Prostate gland (tissue), 2 donors: Measurements from ENCODE around the gene SOX1.

ENCODE experiments used
- POLR2A ChIP-seq: fragments of 450-650 bp; IDR thresholded peaks from one replicate; pipeline ENCODE4 v1.6.1; 2016; ENCODE audit warnings: antibody characterized with exemption, mild to moderate bottlenecking
- TF ChIP-seq, protein P1 (sequence below), 4 experiments: fragments of 200-600 bp in 2 of 4; fragments of 450-650 bp in 2 of 4; sonication (generic) in 2 of 4; IDR thresholded peaks; 1 replicate in 3 of 4; 2 replicates in 1 of 4; pipeline ENCODE4 v1.5.1; 2016 to 2019; ENCODE audit warnings: antibody characterized with exemption in 4 of 4, mild to moderate bottlenecking in 2 of 4, moderate library complexity in 2 of 4

DNA sequence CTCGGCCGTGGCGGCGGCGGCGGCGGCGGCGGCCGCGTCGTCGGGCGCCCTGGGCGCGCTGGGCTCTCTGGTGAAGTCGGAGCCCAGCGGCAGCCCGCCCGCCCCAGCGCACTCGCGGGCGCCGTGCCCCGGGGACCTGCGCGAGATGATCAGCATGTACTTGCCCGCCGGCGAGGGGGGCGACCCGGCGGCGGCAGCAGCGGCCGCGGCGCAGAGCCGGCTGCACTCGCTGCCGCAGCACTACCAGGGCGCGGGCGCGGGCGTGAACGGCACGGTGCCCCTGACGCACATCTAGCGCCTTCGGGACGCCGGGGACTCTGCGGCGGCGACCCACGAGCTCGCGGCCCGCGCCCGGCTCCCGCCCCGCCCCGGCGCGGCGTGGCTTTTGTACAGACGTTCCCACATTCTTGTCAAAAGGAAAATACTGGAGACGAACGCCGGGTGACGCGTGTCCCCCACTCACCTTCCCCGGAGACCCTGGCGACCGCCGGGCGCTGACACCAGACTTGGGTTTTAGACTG, 1.7 kb downstream of the SOX1 start:
- no peak for TF ChIP-seq POLR2A
- TF ChIP-seq, protein P1, sequence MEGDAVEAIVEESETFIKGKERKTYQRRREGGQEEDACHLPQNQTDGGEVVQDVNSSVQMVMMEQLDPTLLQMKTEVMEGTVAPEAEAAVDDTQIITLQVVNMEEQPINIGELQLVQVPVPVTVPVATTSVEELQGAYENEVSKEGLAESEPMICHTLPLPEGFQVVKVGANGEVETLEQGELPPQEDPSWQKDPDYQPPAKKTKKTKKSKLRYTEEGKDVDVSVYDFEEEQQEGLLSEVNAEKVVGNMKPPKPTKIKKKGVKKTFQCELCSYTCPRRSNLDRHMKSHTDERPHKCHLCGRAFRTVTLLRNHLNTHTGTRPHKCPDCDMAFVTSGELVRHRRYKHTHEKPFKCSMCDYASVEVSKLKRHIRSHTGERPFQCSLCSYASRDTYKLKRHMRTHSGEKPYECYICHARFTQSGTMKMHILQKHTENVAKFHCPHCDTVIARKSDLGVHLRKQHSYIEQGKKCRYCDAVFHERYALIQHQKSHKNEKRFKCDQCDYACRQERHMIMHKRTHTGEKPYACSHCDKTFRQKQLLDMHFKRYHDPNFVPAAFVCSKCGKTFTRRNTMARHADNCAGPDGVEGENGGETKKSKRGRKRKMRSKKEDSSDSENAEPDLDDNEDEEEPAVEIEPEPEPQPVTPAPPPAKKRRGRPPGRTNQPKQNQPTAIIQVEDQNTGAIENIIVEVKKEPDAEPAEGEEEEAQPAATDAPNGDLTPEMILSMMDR (IDR thresholded peaks at IDR 0.05) = no peak
